Calu3 (cell line): ENCODE measurements around the gene KAZN. TPM values are rescaled to one million over a fixed set of nuclear protein-coding genes. Genes with fewer than 3 reads are reported as not detected.

Experiments used
- BruUV-seq: library from RNA; stranded (reverse); fragments of 400-500 nt; replicated peaks from 2 replicates; lab custom pipeline; 2021; lab: Mats Ljungman, UMichigan
- CTCF ChIA-PET: fragments of 300-600 bp; sonication (Branson Sonifier 250); formaldehyde crosslinking; loops from one replicate; lab custom pipeline; 2022; ENCODE audit warnings: antibody characterized with exemption; lab: Charles Lee
- DNase-seq: peaks from one replicate; pipeline ENCODE4 v3.0.0; 2022
- H3K27ac Mint-ChIP-seq: one replicate; pipeline ENCODE4 v1.8.0; 2022; ENCODE audit warnings: mixed read lengths; ENCODE audit not compliant: unreplicated experiment
- H3K27me3 Mint-ChIP-seq: one replicate; pipeline ENCODE4 v1.8.0; 2022; ENCODE audit warnings: mixed read lengths; ENCODE audit not compliant: unreplicated experiment
- H3K36me3 Mint-ChIP-seq: one replicate; pipeline ENCODE4 v1.8.0; 2022; ENCODE audit warnings: mild to moderate bottlenecking, moderate library complexity, mixed read lengths; ENCODE audit not compliant: insufficient read depth, unreplicated experiment
- H3K4me1 Mint-ChIP-seq: one replicate; pipeline ENCODE4 v1.8.0; 2022; ENCODE audit warnings: mild to moderate bottlenecking, low read depth, mixed read lengths; ENCODE audit not compliant: unreplicated experiment
- H3K4me3 Mint-ChIP-seq: one replicate; pipeline ENCODE4 v1.8.0; 2022; ENCODE audit warnings: mild to moderate bottlenecking, low read depth, moderate library complexity, mixed read lengths; ENCODE audit not compliant: unreplicated experiment
- H3K9me3 Mint-ChIP-seq: one replicate; pipeline ENCODE4 v1.8.0; 2022; ENCODE audit warnings: low read depth, mixed read lengths; ENCODE audit not compliant: unreplicated experiment
- intact Hi-C: fragments of 100-400 bp; cut with micrococcal nuclease; formaldehyde crosslinking; loops from one replicate; pipeline ENCODE4 v1.10.0; 2022; ENCODE audit not compliant: unreplicated experiment
- total RNA-seq: library from RNA; stranded (reverse); gene quantifications from 2 replicates; pipeline ENCODE4 v1.2.3, GENCODE V29; 2022
- TF ChIP-seq, protein P1 (sequence below): fragments of 200-600 bp; IDR thresholded peaks from one replicate; pipeline ENCODE4 v1.8.0; 2022; ENCODE audit warnings: antibody characterized with exemption; ENCODE audit not compliant: unreplicated experiment

Gene KAZN
- total RNA-seq, 1 experiment from 2014 or later: 3.6 TPM

DNA sequence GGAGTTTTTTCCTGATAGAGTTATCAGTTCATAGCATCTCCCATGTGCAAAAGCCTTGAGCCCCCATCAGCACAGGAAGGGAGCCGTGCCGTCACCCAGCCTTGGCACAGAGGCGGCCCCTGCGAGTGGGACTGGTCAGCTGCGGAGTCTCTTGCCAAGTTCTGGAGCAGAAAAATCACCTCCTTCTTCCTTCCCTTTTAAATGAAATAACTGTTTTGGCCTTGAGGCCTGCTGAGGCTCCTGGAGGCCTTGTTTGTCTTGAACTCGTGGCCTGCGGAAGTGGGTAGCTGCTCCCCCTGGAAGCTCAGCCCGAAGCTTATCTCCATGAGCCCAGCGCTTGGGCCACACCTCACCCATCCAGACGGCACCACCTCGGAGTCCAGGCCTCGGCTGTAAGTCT is 409.4 kb downstream of the KAZN start:
- no peak for DNase-seq
- intact Hi-C loops: no loop called here
- no peaks in the 10 kb centered on the region for H3K4me1 Mint-ChIP-seq
- TF ChIP-seq, protein P1, sequence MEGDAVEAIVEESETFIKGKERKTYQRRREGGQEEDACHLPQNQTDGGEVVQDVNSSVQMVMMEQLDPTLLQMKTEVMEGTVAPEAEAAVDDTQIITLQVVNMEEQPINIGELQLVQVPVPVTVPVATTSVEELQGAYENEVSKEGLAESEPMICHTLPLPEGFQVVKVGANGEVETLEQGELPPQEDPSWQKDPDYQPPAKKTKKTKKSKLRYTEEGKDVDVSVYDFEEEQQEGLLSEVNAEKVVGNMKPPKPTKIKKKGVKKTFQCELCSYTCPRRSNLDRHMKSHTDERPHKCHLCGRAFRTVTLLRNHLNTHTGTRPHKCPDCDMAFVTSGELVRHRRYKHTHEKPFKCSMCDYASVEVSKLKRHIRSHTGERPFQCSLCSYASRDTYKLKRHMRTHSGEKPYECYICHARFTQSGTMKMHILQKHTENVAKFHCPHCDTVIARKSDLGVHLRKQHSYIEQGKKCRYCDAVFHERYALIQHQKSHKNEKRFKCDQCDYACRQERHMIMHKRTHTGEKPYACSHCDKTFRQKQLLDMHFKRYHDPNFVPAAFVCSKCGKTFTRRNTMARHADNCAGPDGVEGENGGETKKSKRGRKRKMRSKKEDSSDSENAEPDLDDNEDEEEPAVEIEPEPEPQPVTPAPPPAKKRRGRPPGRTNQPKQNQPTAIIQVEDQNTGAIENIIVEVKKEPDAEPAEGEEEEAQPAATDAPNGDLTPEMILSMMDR: no peak
- BruUV-seq: no TSS peak
- peaks cover 2% of the 10 kb centered on the region for H3K9me3 Mint-ChIP-seq
- no peak overlapping the region for H3K4me3 Mint-ChIP-seq
- no peak overlapping the region for H3K27ac Mint-ChIP-seq
- H3K27me3 Mint-ChIP-seq: no peaks in the 10 kb centered on the region
- no peaks in the 10 kb centered on the region for H3K36me3 Mint-ChIP-seq
- CTCF ChIA-PET: no interaction called here

DNA sequence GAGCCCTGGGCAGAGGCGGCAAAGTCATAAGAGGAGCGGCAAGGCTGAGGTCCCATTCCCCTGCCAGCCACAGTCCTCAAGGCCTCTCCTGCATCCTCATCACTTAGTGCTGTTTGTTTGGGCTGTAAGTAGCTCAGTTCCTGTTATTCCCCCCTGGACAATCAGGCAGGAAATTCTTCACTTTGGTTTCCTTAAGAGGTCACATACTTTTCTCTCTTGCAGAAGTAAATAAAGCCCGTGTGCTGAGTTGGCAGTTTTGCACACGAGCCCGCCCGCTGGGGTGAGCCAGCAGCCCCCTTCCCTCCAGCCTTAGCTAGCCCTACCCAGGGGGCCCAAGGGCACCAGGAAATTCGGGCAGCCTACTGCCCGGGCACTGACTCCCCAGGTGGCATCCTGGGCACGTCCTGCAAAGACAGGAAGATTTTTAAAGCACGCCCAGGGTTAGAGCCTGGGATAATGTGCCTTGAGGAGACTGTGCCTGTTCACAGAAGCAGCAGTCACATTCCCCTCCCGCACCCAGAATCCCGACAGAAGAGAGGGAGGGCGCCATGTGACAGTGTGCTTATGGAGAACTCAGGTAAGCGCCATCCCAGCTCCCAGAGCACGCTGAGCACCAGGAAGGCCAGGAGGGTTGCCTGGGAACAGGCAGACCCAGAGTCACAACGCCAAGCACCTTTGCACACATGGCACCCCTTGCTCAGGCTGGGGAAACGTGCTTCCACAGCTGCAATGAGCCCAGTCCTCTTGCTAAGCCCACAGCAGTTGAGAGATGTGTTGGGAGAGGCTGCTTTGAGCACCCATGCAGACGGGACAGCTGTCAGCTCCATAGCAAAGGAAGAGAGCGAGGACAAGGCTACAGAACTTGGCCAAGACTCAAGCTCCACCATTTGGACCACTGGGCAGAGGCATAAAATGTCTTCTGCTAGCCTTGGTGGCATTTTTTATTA is 410.6 kb downstream of the KAZN start:
- no peak overlapping the region for H3K27ac Mint-ChIP-seq
- no peak for DNase-seq
- no peaks in the 10 kb centered on the region for H3K27me3 Mint-ChIP-seq
- H3K4me3 Mint-ChIP-seq: no peak overlapping the region
- CTCF ChIA-PET: no interaction called here
- intact Hi-C loops: no loop called here
- BruUV-seq: no TSS peak
- H3K9me3 Mint-ChIP-seq: peaks cover 2% of the 10 kb centered on the region
- no peaks in the 10 kb centered on the region for H3K4me1 Mint-ChIP-seq
- TF ChIP-seq, protein P1: no peak
- H3K36me3 Mint-ChIP-seq: no peaks in the 10 kb centered on the region

DNA sequence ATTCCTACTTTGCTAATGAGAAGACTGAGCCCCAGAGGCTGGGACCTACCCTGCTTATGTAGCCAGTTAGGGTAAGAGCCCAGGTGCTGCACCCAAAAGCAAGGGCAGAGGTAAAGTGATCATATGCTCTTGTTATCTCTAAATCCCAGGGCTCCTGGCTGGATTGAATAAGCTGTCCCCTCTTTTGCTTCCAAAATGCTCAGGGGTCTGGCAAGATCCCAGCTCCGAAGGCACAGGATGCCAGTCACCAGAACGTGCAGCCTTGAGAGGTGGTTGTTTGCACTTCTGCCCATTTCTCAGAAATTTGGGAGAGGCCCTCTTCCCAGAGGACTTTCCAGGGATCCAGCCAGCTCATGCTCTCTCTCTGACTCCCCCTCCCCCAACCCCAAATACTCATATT is 412.7 kb downstream of the KAZN start:
- DNase-seq: no peak
- no TSS peak for BruUV-seq
- no peaks in the 10 kb centered on the region for H3K27me3 Mint-ChIP-seq

DNA sequence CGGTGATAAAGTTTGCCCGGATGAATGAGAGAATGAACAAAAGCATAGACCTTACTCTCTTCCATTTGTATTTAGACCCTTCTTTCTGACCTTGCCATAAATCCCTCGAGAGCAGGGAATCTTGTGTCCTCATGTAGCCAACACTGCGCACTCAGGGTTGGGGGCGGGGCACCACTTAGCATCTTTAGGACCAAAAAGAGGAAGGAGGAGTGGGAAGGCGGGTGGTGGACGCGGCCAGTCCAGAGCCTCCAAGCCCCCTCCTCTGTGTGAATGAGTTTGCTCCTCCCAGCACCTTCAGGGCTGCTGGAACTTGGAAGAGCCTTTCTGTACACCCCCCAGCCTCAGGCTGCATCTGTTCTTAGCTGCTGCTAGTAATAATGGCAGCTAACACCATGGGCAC is 413.2 kb downstream of the KAZN start:
- intact Hi-C loops: no loop called here
- Mint-ChIP-seq H3K4me3 (no peak overlapping the region), H3K36me3 (no peaks in the 10 kb centered on the region)

More for the DNA sequence above, 412.7 kb downstream of the KAZN start:
- CTCF ChIA-PET: no interaction called here
- H3K9me3 Mint-ChIP-seq: peaks cover 2% of the 10 kb centered on the region
- TF ChIP-seq, protein P1: no peak
- no peak overlapping the region for H3K4me3 Mint-ChIP-seq
- intact Hi-C loops: no loop called here
- no peaks in the 10 kb centered on the region for H3K4me1 Mint-ChIP-seq
- no peak overlapping the region for H3K27ac Mint-ChIP-seq
- H3K36me3 Mint-ChIP-seq: no peaks in the 10 kb centered on the region

More for the DNA sequence above, 413.2 kb downstream of the KAZN start:
- no peak for DNase-seq
- Mint-ChIP-seq H3K27me3 (no peaks in the 10 kb centered on the region), H3K4me1 (no peaks in the 10 kb centered on the region), H3K27ac (no peak overlapping the region), H3K9me3 (peaks cover 2% of the 10 kb centered on the region)
- no TSS peak for BruUV-seq
- TF ChIP-seq, protein P1: no peak
- CTCF ChIA-PET: no interaction called here
